Pulmonary artery endothelial cell (primary cell): ENCODE measurements around the gene TRIM27. TPM values are rescaled to one million over a fixed set of nuclear protein-coding genes. Genes with fewer than 3 reads are reported as not detected.
"Not testable (repeated sequence)": the region's sequence is repeated elsewhere in the genome, so short reads cannot be mapped to it uniquely, and the experiment has no call there.

Experiments
- DNase-seq: peaks from one replicate; pipeline ENCODE4 v3.0.0-alpha.2; 2011; ENCODE audit warnings: low read depth, low spot score
- total RNA-seq: library from RNA; depleted of rRNA; stranded (reverse); fragments of >200 nt; gene quantifications from 2 replicates; pipeline ENCODE4 v1.2.3, GENCODE V29; 2014

Gene TRIM27
- total RNA-seq, 1 donor from 2014 or later, result 54.3 TPM

GRCh38 chr6:28896505-28897368 lies 27.0 kb downstream of the TRIM27 start:
- no peak for DNase-seq

GRCh38 chr6:28895131-28895812 lies 28.5 kb downstream of the TRIM27 start:
- peak; percentile 88 for DNase-seq

GRCh38 chr6:28893172-28893799 lies 30.5 kb downstream of the TRIM27 start:
- DNase-seq, result no peak

- no peak for DNase-seq
Measured at GRCh38 chr6:28892525-28892924, 31.3 kb downstream of the TRIM27 start.

GRCh38 chr6:28887796-28888496 lies 35.8 kb downstream of the TRIM27 start:
- no peak for DNase-seq

- DNase-seq, result no peak
Measured at GRCh38 chr6:28886079-28886439, 37.7 kb downstream of the TRIM27 start.

GRCh38 chr6:28884423-28885131 lies 39.2 kb downstream of the TRIM27 start:
- DNase-seq, result no peak

- no peak for DNase-seq
Measured at GRCh38 chr6:28880894-28881780, 42.6 kb downstream of the TRIM27 start.

- no peak for DNase-seq
Measured at GRCh38 chr6:28880519-28880893, 43.3 kb downstream of the TRIM27 start.

GRCh38 chr6:28876710-28877109 lies 47.1 kb downstream of the TRIM27 start:
- no peak for DNase-seq

- DNase-seq, result no peak
Measured at GRCh38 chr6:28875191-28875747, 48.5 kb downstream of the TRIM27 start.

GRCh38 chr6:28872157-28872817 lies 51.5 kb downstream of the TRIM27 start:
- DNase-seq, result not testable (repeated sequence)

GRCh38 chr6:28871335-28872156 lies 52.2 kb downstream of the TRIM27 start:
- DNase-seq, result no peak

- no peak for DNase-seq
Measured at GRCh38 chr6:28868873-28869272, 54.9 kb downstream of the TRIM27 start.

- DNase-seq, result no peak
Measured at GRCh38 chr6:28867086-28867409, 56.7 kb downstream of the TRIM27 start.

- DNase-seq, result not testable (repeated sequence)
Measured at GRCh38 chr6:28866205-28867085, 57.3 kb downstream of the TRIM27 start.

GRCh38 chr6:28865401-28866204 lies 58.2 kb downstream of the TRIM27 start:
- no peak for DNase-seq
